NCI-H146 (cell line): Measurements from ENCODE around the gene TOX3.

ENCODE experiments used
- DNase-seq: peaks from one replicate; lab custom pipeline; 2025; lab: John Stamatoyannopoulos, UW

The TOX3 gene

GRCh38 chr16:52451971-52452421 lies 94.9 kb downstream of the TOX3 start:
- no peak for DNase-seq

GRCh38 chr16:52450916-52451315 lies 96.0 kb downstream of the TOX3 start:
- no peak for DNase-seq

GRCh38 chr16:52450241-52450640 lies 96.7 kb downstream of the TOX3 start:
- no peak for DNase-seq

- DNase-seq, result no peak
Measured at GRCh38 chr16:52446080-52446479, 100.9 kb downstream of the TOX3 start.

- DNase-seq, result no peak
Measured at GRCh38 chr16:52441886-52442285, 105.1 kb downstream of the TOX3 start.

- no peak for DNase-seq
Measured at GRCh38 chr16:52440248-52440647, 106.7 kb downstream of the TOX3 start.

- no peak for DNase-seq
Measured at GRCh38 chr16:52439750-52440149, 107.2 kb downstream of the TOX3 start.

GRCh38 chr16:52439171-52439701 lies 107.7 kb downstream of the TOX3 start:
- DNase-seq, result no peak

- no peak for DNase-seq
Measured at GRCh38 chr16:52437277-52437670, 109.7 kb downstream of the TOX3 start.

GRCh38 chr16:52436339-52437276 lies 110.3 kb downstream of the TOX3 start:
- DNase-seq, result peak; percentile 22

GRCh38 chr16:52434224-52434623 lies 112.7 kb downstream of the TOX3 start:
- no peak for DNase-seq

- DNase-seq, result no peak
Measured at GRCh38 chr16:52433643-52434042, 113.3 kb downstream of the TOX3 start.

GRCh38 chr16:52424591-52424990 lies 122.4 kb downstream of the TOX3 start:
- no peak for DNase-seq

- DNase-seq, result peak; percentile 17
Measured at GRCh38 chr16:52422307-52422706, 124.6 kb downstream of the TOX3 start.

- no peak for DNase-seq
Measured at GRCh38 chr16:52418201-52418600, 128.7 kb downstream of the TOX3 start.

GRCh38 chr16:52416888-52417287 lies 130.1 kb downstream of the TOX3 start:
- no peak for DNase-seq

GRCh38 chr16:52411011-52411410 lies 135.9 kb downstream of the TOX3 start:
- DNase-seq, result no peak

- no peak for DNase-seq
Measured at GRCh38 chr16:52408191-52408845, 138.6 kb downstream of the TOX3 start.

GRCh38 chr16:52407778-52408177 lies 139.2 kb downstream of the TOX3 start:
- DNase-seq, result no peak

GRCh38 chr16:52405441-52405840 lies 141.5 kb downstream of the TOX3 start:
- no peak for DNase-seq

GRCh38 chr16:52404546-52404945 lies 142.4 kb downstream of the TOX3 start:
- no peak for DNase-seq

- DNase-seq, result no peak
Measured at GRCh38 chr16:52399116-52399515, 147.8 kb downstream of the TOX3 start.

GRCh38 chr16:52398491-52398960 lies 148.4 kb downstream of the TOX3 start:
- DNase-seq, result no peak
